HG02759 (cell line): ENCODE measurements around the gene WSB1.

ENCODE experiments used
- ATAC-seq: cut with Tn5 transposase; IDR thresholded peaks from one replicate; pipeline ENCODE4 v1.9.1; 2021; ENCODE audit warnings: mild to moderate bottlenecking, moderate library complexity; ENCODE audit not compliant: unreplicated experiment

WSB1 gene

GRCh38 chr17:27353461-27354050 is 59.6 kb downstream of the WSB1 start:
- peak; percentile 78 for ATAC-seq

GRCh38 chr17:27354051-27354490 is 60.2 kb downstream of the WSB1 start:
- no peak for ATAC-seq

- ATAC-seq, result no peak
Observed at GRCh38 chr17:27354491-27355081, 60.7 kb downstream of the WSB1 start.

GRCh38 chr17:27355419-27355818 is 61.5 kb downstream of the WSB1 start:
- ATAC-seq, result no peak

- ATAC-seq, result no peak
Observed at GRCh38 chr17:27356091-27356705, 62.3 kb downstream of the WSB1 start.

- ATAC-seq, result no peak
Observed at GRCh38 chr17:27357236-27357635, 63.3 kb downstream of the WSB1 start.

- ATAC-seq, result no peak
Observed at GRCh38 chr17:27360507-27360906, 66.6 kb downstream of the WSB1 start.

- ATAC-seq, result no peak
Observed at GRCh38 chr17:27361695-27362094, 67.8 kb downstream of the WSB1 start.

GRCh38 chr17:27362503-27362902 is 68.6 kb downstream of the WSB1 start:
- no peak for ATAC-seq

GRCh38 chr17:27362909-27363308 is 69.0 kb downstream of the WSB1 start:
- no peak for ATAC-seq

GRCh38 chr17:27363326-27363725 is 69.4 kb downstream of the WSB1 start:
- ATAC-seq, result no peak
